Breast epithelium (tissue), 3 donors: ENCODE results near the gene PDCL3.

Experiments used
- POLR2AphosphoS5 ChIP-seq, 3 donors: sonication (generic); formaldehyde crosslinking; IDR thresholded peaks; one replicate each; pipeline ENCODE4 v1.6.1; 2017; ENCODE audit warnings: antibody characterized with exemption in 3 of 3
- TF ChIP-seq, protein P1 (sequence below), 3 donors: fragments of 450-650 bp; IDR thresholded peaks; one replicate each; pipeline ENCODE4 v1.5.1; 2016 to 2017; ENCODE audit warnings: antibody characterized with exemption in 3 of 3, mild to moderate bottlenecking in 3 of 3, moderate library complexity in 3 of 3

- TF ChIP-seq, protein P1, sequence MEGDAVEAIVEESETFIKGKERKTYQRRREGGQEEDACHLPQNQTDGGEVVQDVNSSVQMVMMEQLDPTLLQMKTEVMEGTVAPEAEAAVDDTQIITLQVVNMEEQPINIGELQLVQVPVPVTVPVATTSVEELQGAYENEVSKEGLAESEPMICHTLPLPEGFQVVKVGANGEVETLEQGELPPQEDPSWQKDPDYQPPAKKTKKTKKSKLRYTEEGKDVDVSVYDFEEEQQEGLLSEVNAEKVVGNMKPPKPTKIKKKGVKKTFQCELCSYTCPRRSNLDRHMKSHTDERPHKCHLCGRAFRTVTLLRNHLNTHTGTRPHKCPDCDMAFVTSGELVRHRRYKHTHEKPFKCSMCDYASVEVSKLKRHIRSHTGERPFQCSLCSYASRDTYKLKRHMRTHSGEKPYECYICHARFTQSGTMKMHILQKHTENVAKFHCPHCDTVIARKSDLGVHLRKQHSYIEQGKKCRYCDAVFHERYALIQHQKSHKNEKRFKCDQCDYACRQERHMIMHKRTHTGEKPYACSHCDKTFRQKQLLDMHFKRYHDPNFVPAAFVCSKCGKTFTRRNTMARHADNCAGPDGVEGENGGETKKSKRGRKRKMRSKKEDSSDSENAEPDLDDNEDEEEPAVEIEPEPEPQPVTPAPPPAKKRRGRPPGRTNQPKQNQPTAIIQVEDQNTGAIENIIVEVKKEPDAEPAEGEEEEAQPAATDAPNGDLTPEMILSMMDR (IDR thresholded peaks at IDR 0.05): no peak
- TF ChIP-seq POLR2AphosphoS5 (IDR thresholded peaks at IDR 0.05): no peak
These were observed 1.6 kb upstream of the PDCL3 start for GRCh38 chr2:100561191-100561590.
